ENCODE measurements around the gene MDM2.
"Not testable (repeated sequence)": the region's sequence is repeated elsewhere in the genome, so short reads cannot be mapped to it uniquely, and the experiment has no call there.

Gene MDM2

DNA sequence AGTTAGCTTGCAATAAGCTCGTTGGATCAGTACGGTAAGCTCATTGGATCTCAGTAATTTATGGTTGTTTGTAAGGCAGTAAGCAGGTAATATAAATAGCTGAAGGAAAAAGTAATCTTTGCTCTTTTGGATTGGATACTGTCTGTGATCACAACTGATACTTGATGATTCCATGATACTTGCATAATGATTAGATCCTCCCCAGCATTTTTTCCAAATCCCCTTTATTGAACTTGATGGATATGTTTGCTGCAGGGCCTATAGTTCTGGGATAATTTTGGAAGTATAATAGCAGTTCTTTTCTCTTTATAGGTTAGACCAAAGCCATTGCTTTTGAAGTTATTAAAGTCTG is 5.2 kb downstream of the MDM2 start:
- Histone ChIP-seq H3K27ac (no peak overlapping the region), H3K79me2 (ENCODE audit: insufficient read depth, low read depth) (peaks cover 62% of the 10 kb centered on the region), H3K36me3 (ENCODE audit: insufficient read depth) (peaks cover 10% of the 10 kb centered on the region; the same call in 1 of the 2 replicates), H3K27me3 (ENCODE audit: insufficient read depth, low read depth) (no peaks in the 10 kb centered on the region), H2AFZ (ENCODE audit: low read depth) (no peak overlapping the region), H4K20me1 (ENCODE audit: insufficient read depth) (no peaks in the 10 kb centered on the region), H3K9ac (no peak overlapping the region), H3K4me3 (IDR thresholded peaks at IDR 0.05; ENCODE audit: insufficient read depth, low read depth, low read length) (no peak overlapping the region), H3K4me1 (ENCODE audit: low read depth, poor library complexity, severe bottlenecking) (peaks cover 30% of the 10 kb centered on the region), H3K4me2 (no peak overlapping the region)
- TF ChIP-seq, protein P1, sequence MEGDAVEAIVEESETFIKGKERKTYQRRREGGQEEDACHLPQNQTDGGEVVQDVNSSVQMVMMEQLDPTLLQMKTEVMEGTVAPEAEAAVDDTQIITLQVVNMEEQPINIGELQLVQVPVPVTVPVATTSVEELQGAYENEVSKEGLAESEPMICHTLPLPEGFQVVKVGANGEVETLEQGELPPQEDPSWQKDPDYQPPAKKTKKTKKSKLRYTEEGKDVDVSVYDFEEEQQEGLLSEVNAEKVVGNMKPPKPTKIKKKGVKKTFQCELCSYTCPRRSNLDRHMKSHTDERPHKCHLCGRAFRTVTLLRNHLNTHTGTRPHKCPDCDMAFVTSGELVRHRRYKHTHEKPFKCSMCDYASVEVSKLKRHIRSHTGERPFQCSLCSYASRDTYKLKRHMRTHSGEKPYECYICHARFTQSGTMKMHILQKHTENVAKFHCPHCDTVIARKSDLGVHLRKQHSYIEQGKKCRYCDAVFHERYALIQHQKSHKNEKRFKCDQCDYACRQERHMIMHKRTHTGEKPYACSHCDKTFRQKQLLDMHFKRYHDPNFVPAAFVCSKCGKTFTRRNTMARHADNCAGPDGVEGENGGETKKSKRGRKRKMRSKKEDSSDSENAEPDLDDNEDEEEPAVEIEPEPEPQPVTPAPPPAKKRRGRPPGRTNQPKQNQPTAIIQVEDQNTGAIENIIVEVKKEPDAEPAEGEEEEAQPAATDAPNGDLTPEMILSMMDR (conservative IDR thresholded peaks at IDR 0.05; ENCODE audit: low read depth, low read length) = no peak

GRCh38 chr12:68814490-68815231 is 6.7 kb downstream of the MDM2 start:
- TF ChIP-seq, protein P1 (conservative IDR thresholded peaks at IDR 0.05; ENCODE audit: low read depth, low read length) = no peak
- Histone ChIP-seq H3K4me3 (IDR thresholded peaks at IDR 0.05; ENCODE audit: insufficient read depth, low read depth, low read length) (no peak overlapping the region), H3K4me2 (no peak overlapping the region), H3K79me2 (ENCODE audit: insufficient read depth, low read depth) (peaks cover 63% of the 10 kb centered on the region), H3K4me1 (ENCODE audit: low read depth, poor library complexity, severe bottlenecking) (peaks cover 24% of the 10 kb centered on the region), H3K27ac (no peak overlapping the region), H3K9ac (no peak overlapping the region), H3K36me3 (ENCODE audit: insufficient read depth) (peaks cover 14% of the 10 kb centered on the region; the same call in 1 of the 2 replicates), H3K27me3 (ENCODE audit: insufficient read depth, low read depth) (no peaks in the 10 kb centered on the region), H4K20me1 (ENCODE audit: insufficient read depth) (no peaks in the 10 kb centered on the region), H2AFZ (ENCODE audit: low read depth) (no peak overlapping the region)

- Histone ChIP-seq H3K79me2 (ENCODE audit: insufficient read depth, low read depth) (peaks cover 56% of the 10 kb centered on the region; the same call in 1 of the 2 replicates), H3K4me3 (IDR thresholded peaks at IDR 0.05; ENCODE audit: insufficient read depth, low read depth, low read length) (no peak overlapping the region), H3K27ac (no peak overlapping the region), H2AFZ (ENCODE audit: low read depth) (no peak overlapping the region), H3K4me1 (ENCODE audit: low read depth, poor library complexity, severe bottlenecking) (peaks cover 21% of the 10 kb centered on the region), H3K36me3 (ENCODE audit: insufficient read depth) (peaks cover 19% of the 10 kb centered on the region; the same call in 1 of the 2 replicates), H3K4me2 (no peak overlapping the region), H3K27me3 (ENCODE audit: insufficient read depth, low read depth) (no peaks in the 10 kb centered on the region), H4K20me1 (ENCODE audit: insufficient read depth) (no peaks in the 10 kb centered on the region), H3K9ac (no peak overlapping the region)
- TF ChIP-seq, protein P1 (conservative IDR thresholded peaks at IDR 0.05; ENCODE audit: low read depth, low read length) = no peak
Observed at GRCh38 chr12:68815232-68815927, 7.4 kb downstream of the MDM2 start.

- H3K36me3 ChIP-seq (ENCODE audit: insufficient read depth) = peaks cover 22% of the 10 kb centered on the region; the same call in 1 of the 2 replicates
- H3K9ac ChIP-seq = no peak overlapping the region
- TF ChIP-seq, protein P1 (conservative IDR thresholded peaks at IDR 0.05; ENCODE audit: low read depth, low read length) = no peak
- peaks cover 48% of the 10 kb centered on the region; the same call in 1 of the 2 replicates for H3K79me2 ChIP-seq (ENCODE audit: insufficient read depth, low read depth)
- no peak overlapping the region for H3K4me3 ChIP-seq (IDR thresholded peaks at IDR 0.05; ENCODE audit: insufficient read depth, low read depth, low read length)
- no peaks in the 10 kb centered on the region for H3K27me3 ChIP-seq (ENCODE audit: insufficient read depth, low read depth)
- no peak overlapping the region for H3K27ac ChIP-seq
- H2AFZ ChIP-seq (ENCODE audit: low read depth) = no peak overlapping the region
- H3K4me1 ChIP-seq (ENCODE audit: low read depth, poor library complexity, severe bottlenecking) = peaks cover 14% of the 10 kb centered on the region
- no peaks in the 10 kb centered on the region for H4K20me1 ChIP-seq (ENCODE audit: insufficient read depth)
- no peak overlapping the region for H3K4me2 ChIP-seq
Observed at GRCh38 chr12:68815928-68816800, 8.2 kb downstream of the MDM2 start.

GRCh38 chr12:68819481-68819880 is 11.5 kb downstream of the MDM2 start:
- not testable (repeated sequence) for H3K27me3 ChIP-seq (ENCODE audit: insufficient read depth, low read depth); H3K4me1 ChIP-seq (ENCODE audit: low read depth, poor library complexity, severe bottlenecking); H3K4me3 ChIP-seq (IDR thresholded peaks at IDR 0.05; ENCODE audit: insufficient read depth, low read depth, low read length); H3K9ac ChIP-seq; H2AFZ ChIP-seq (ENCODE audit: low read depth); H4K20me1 ChIP-seq (ENCODE audit: insufficient read depth); H3K27ac ChIP-seq; H3K4me2 ChIP-seq
- H3K36me3 ChIP-seq (ENCODE audit: insufficient read depth) = peaks cover 36% of the 10 kb centered on the region; the same call in 1 of the 2 replicates
- peaks cover 26% of the 10 kb centered on the region; the same call in 1 of the 2 replicates for H3K79me2 ChIP-seq (ENCODE audit: insufficient read depth, low read depth)
